ENCODE results near the gene NPFFR1.

DNA sequence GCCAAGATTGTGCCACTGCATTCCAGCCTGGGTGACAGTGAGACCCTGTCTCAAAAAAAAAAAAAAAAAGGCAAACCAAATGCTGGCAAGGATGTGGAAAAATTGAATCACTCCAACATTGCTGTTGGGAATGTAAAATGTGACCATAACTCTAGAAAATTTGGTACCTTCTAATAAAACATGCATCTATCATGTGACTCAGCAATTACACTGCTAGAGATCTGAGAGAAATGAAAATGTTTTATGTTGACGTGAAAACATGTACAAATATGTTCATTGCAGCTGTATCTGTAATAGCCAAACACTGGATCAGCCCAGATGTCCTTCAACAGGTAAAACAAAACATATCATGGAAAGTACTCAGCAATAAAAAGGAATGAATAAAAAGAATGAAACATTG is 82.7 kb downstream of the NPFFR1 start:
- TF ChIP-seq POLR2A (IDR thresholded peaks at IDR 0.05), result no peak
- no peak for TF ChIP-seq POLR2AphosphoS5 (IDR thresholded peaks at IDR 0.05)

All from transverse colon (tissue), 3 donors.